ENCODE data around the gene ZNF367.

DNA sequence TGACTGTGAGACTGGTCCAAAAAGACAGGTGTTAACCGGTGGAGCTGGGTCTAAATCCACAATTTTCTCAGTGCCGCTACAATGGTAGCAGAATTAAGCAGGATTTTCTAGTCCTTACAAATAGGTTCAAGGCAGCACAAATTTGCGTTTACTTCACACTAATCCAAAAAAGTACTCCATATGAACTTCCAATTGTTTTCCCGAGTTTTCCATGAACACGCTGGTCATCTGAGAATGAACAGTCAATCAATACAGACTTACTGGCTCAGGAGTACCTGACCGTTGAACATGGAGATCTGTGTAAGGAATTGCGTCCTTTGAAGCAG lies 35.4 kb downstream of the ZNF367 start:
- no peak for TF ChIP-seq POLR2AphosphoS5 (IDR thresholded peaks at IDR 0.05)
- TF ChIP-seq, protein P1, sequence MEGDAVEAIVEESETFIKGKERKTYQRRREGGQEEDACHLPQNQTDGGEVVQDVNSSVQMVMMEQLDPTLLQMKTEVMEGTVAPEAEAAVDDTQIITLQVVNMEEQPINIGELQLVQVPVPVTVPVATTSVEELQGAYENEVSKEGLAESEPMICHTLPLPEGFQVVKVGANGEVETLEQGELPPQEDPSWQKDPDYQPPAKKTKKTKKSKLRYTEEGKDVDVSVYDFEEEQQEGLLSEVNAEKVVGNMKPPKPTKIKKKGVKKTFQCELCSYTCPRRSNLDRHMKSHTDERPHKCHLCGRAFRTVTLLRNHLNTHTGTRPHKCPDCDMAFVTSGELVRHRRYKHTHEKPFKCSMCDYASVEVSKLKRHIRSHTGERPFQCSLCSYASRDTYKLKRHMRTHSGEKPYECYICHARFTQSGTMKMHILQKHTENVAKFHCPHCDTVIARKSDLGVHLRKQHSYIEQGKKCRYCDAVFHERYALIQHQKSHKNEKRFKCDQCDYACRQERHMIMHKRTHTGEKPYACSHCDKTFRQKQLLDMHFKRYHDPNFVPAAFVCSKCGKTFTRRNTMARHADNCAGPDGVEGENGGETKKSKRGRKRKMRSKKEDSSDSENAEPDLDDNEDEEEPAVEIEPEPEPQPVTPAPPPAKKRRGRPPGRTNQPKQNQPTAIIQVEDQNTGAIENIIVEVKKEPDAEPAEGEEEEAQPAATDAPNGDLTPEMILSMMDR (IDR thresholded peaks at IDR 0.05), result no peak
- TF ChIP-seq POLR2A (IDR thresholded peaks at IDR 0.05; ENCODE audit: low read depth), result no peak
